Measurements from ENCODE around the gene PARP16. TPM values are rescaled to one million over a fixed set of nuclear protein-coding genes. Genes with fewer than 3 reads are reported as not detected.

Gene PARP16
- total RNA-seq, 4 donors from 2014 or later, result 11.2 to 19.0 (median 14.6) TPM

- no peak for TF ChIP-seq POLR2AphosphoS5 (IDR thresholded peaks at IDR 0.05)
- TF ChIP-seq POLR2A (IDR thresholded peaks at IDR 0.05; ENCODE audit: low read depth), result no peak
- no peak for TF ChIP-seq CTCF (IDR thresholded peaks at IDR 0.05)
- TF ChIP-seq EP300 (IDR thresholded peaks at IDR 0.05), result no peak
- no peak for DNase-seq (ENCODE audit: extremely low spot score)
- WGBS, result 89% methylated on average over 4 of the region's 4 CpGs
- Histone ChIP-seq H3K9me3 (no peaks in the 10 kb centered on the region), H3K27ac (replicated peaks in 1 of 4) (no peak overlapping the region), H3K36me3 (no peaks in the 10 kb centered on the region), H3K4me1 (peaks cover 8 to 18% (median 10%) of the 10 kb centered on the region in 4 donors), H3K4me3 (no peak overlapping the region), H3K27me3 (no peaks in the 10 kb centered on the region)
- intact Hi-C loops (cut with DNase I), result no loop called here
These were observed 72.7 kb downstream of the PARP16 start for GRCh38 chr15:65214010-65214409.

- no peaks in the 10 kb centered on the region for H3K9me3 ChIP-seq
- no peaks in the 10 kb centered on the region for H3K36me3 ChIP-seq
- no peak for DNase-seq (ENCODE audit: extremely low spot score)
- H3K27me3 ChIP-seq, result no peaks in the 10 kb centered on the region
- intact Hi-C loops (cut with DNase I), result no loop called here
- peaks cover 8 to 18% (median 10%) of the 10 kb centered on the region in 4 donors for H3K4me1 ChIP-seq
- no peak for TF ChIP-seq EP300 (IDR thresholded peaks at IDR 0.05)
- TF ChIP-seq CTCF (IDR thresholded peaks at IDR 0.05), result no peak
- no peak for TF ChIP-seq POLR2A (IDR thresholded peaks at IDR 0.05; ENCODE audit: low read depth)
- TF ChIP-seq POLR2AphosphoS5 (IDR thresholded peaks at IDR 0.05), result no peak
- whole genome bisulfite sequencing, result 64% methylated on average over 2 of the region's 2 CpGs
- H3K4me3 ChIP-seq, result no peak overlapping the region
- no peak overlapping the region for H3K27ac ChIP-seq (replicated peaks in 1 of 4)
These were observed 73.4 kb downstream of the PARP16 start for GRCh38 chr15:65213241-65213640.

- H3K36me3 ChIP-seq, result no peaks in the 10 kb centered on the region
- H3K4me3 ChIP-seq, result no peak overlapping the region
- TF ChIP-seq CTCF (IDR thresholded peaks at IDR 0.05) (peak in 1 of 3 experiments; percentile 20), EP300 (IDR thresholded peaks at IDR 0.05) (no peak)
- no peaks in the 10 kb centered on the region for H3K9me3 ChIP-seq
- H3K4me1 ChIP-seq, result peaks cover 8 to 18% (median 10%) of the 10 kb centered on the region in 4 donors
- H3K27me3 ChIP-seq, result no peaks in the 10 kb centered on the region
- intact Hi-C loops (cut with DNase I), result no loop called here
- H3K27ac ChIP-seq (replicated peaks in 1 of 4), result peak overlapping the region in 2 of 4 donors; percentile 24 to 43
- no peak for DNase-seq (ENCODE audit: extremely low spot score)
- 96% methylated on average over 4 of the region's 5 CpGs for WGBS
These were observed 74.6 kb downstream of the PARP16 start for GRCh38 chr15:65212097-65212496.

- 51% methylated on average over 6 of the region's 6 CpGs for WGBS
- peak overlapping the region in 3 of 4 donors; percentile 33 to 68 (median 43) for H3K27ac ChIP-seq (replicated peaks in 1 of 4)
- TF ChIP-seq POLR2A (IDR thresholded peaks at IDR 0.05; ENCODE audit: low read depth), result no peak
- no peak for TF ChIP-seq CTCF (IDR thresholded peaks at IDR 0.05)
- no peak for TF ChIP-seq POLR2AphosphoS5 (IDR thresholded peaks at IDR 0.05)
- TF ChIP-seq EP300 (IDR thresholded peaks at IDR 0.05), result no peak
- no peak for DNase-seq (ENCODE audit: extremely low spot score)
- peaks cover 8 to 18% (median 10%) of the 10 kb centered on the region in 4 donors for H3K4me1 ChIP-seq
- no peaks in the 10 kb centered on the region for H3K9me3 ChIP-seq
- H3K36me3 ChIP-seq, result no peaks in the 10 kb centered on the region
- peak overlapping the region; percentile 11 to 30 (median 24) for H3K4me3 ChIP-seq
- intact Hi-C loops (cut with DNase I), result no loop called here
- H3K27me3 ChIP-seq, result no peaks in the 10 kb centered on the region
These were observed 75.2 kb downstream of the PARP16 start for GRCh38 chr15:65211482-65211982.

Measured in esophagus muscularis mucosa (tissue), 4 donors.